ENCODE data around the gene NEDD9.

Gene NEDD9

GRCh38 chr6:11218538-11219399, 13.7 kb downstream of the NEDD9 start:
- DNase-seq (ENCODE audit: extremely low read depth in 1 of 2, low read depth in 1 of 2), result no peak

DNA sequence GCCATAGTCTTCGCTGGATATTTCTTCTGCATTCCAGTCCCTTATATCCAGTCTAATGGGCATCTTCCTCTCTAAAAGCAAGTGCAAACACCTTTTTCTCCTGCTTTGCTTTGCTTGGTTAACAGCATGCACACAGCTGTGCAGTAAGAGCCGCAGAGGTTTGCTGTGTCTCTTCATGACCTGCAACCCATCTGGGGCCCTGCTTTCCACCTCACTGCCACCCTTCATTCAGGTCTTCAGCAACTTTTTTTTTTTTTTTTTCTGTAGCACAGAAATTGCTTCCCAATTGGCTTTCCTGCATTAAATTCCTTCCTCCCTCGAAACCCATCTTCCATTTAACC, 14.4 kb downstream of the NEDD9 start:
- DNase-seq (ENCODE audit: extremely low read depth in 1 of 2, low read depth in 1 of 2), result no peak

DNA sequence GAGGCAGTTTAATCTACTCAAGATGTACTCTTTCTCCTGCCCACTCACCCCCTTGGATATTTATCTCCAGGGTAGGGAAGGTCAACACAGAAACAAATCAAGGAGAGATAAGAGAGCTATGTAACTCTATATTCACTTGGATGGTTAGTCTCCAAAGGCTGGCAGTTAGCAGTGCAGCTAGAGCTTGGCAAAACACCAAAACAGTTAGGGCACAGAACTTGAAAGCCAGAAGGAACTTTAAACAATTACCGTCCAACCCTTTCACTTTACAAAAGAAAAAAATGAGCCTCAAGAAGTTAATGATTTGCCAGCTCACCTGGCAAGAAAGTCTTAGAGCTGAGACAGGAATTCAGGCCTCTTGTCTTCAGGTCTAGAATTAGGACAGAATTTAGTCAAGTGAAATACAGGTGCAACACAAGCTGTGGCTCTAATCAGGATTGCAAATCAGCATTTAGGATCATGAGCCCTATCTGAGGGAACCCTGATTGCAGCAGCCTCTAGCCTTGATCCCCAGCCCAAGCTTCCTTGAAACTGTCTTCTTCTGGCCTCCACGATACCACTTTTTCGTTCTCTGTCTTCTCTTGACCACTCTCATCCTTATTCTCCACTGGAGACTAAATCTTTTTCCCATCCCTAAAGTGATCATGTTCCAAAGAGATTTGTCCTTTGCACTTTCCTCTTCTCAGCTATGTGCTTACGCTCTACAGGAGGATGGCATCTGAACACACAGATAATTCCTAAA, 14.9 kb downstream of the NEDD9 start:
- DNase-seq (ENCODE audit: extremely low read depth in 1 of 2, low read depth in 1 of 2), result no peak

DNA sequence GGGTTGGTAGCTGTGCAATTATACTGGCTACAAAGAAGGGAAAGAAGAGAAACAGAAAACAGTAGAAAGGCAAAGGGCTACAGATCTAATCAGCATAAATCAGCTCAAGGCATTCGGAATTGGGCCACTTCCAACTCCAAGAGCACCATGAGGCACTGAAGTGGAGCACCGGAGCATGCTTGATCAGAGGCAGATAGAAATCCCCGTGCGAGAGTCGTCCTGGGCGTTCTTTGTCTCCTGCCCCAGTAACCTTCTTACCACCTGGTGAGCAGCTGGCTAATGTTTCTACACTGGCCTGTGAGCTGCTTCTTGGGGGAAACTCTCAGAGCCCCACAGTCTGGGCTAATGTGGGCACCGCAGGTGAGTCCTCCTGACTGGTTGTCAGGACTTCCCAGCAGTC, 16.7 kb downstream of the NEDD9 start:
- DNase-seq (ENCODE audit: extremely low read depth in 1 of 2, low read depth in 1 of 2), result no peak

DNA sequence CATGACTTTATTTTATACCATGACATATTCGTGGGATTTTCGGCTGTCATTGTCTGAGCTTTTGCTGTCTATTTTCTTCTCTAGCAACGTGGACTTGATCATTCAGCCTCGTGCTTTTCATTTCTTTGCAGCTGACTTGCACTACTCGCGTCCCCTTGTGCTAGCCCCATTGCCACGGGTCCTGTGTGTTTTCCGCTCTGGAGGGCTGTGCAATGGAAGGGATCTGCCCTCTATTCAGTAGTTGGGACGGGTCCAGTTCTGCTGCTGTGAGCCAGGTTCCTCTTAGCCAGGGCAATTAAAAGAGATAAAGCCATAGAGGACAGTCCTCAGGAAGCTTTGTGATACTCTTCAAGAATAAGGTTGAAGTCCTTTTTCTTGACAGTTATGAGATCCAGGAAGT, 17.6 kb downstream of the NEDD9 start:
- no peak for DNase-seq (ENCODE audit: extremely low read depth in 1 of 2, low read depth in 1 of 2)

DNA sequence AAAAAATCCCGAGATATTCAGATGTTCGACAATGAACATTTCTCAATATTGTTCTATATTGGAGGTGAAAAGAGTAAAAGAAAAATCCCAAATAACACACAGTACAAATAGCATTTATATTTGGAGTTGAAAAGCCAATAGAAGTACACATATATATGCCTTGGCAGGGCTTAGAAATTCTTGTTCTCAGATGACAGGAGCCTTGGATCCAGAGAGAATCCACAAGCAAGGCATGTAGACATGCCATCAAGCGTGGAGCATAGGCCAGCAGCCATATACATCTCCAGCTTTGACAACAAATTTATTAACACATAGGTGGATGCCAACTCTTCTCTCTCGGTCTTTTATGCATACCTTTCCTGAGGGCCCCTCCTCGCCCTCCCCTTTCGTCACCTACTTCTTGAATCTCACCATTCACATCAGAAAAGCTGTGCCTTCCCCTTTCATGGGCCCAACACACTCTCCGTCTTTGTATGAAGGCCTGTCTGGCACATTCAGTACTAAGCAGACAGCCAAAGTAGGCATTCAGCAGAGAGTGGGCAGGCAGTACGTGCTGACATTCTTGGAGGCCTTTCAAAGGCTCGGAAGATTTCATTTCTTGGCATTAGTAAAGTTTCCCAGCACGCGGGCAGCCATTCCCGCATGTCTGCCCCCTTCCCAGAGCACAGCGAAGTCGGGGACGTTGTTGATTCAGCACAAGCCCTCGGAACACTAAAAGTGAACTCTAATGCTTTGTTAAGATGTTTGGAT, 18.2 kb downstream of the NEDD9 start:
- no peak for DNase-seq (ENCODE audit: extremely low read depth in 1 of 2, low read depth in 1 of 2)

DNA sequence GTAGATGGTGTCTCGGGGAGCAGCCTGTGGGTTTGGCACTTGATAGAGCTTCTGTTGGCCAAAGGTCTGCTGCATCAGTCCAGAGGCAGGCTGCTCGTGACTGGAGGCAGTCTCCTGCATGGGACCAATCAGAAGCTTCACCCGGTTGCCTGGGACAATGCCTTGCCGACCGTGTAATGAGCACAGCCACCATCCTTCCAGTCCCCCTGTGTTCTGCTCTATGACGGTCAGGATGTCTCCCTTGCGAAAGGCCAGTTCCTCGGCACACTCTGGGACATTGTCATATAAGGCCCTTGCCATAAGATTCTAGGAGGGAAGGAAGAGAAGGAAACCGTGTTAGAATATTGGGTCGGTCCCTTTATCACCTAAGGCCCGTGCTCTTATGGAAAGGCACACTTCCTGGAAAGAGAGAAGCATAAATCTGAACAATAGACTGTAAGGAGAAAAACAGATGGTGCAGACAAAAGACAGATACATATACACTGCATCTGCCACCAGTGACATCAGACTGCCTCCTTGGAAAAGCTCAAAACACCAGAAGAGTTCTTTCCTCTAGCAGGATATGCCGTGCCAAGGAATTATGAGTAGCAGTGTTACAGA, 18.9 kb downstream of the NEDD9 start:
- no peak for DNase-seq (ENCODE audit: extremely low read depth in 1 of 2, low read depth in 1 of 2)

GRCh38 chr6:11212664-11213063, 19.8 kb downstream of the NEDD9 start:
- DNase-seq (ENCODE audit: extremely low read depth in 1 of 2, low read depth in 1 of 2), result no peak

DNA sequence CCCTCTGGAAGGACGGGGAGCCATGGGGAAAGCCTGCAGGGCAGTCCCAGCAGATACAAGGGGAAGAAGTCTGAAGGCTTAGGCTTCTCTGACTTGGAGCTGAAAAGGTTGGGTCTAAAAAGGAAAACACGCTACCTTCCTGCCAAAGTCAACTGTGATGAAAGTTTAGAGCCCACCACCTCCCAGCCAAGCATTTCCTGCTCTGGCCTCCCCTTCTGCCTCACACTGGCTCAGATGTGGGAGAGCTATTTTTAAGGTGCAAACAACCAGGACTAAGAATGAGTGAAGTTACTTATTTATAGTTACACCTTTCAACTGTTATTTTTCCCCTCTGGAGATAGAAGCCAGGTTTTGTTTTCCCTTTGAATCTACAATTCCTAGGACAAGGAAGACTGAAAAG, 21.2 kb downstream of the NEDD9 start:
- DNase-seq (ENCODE audit: extremely low read depth in 1 of 2, low read depth in 1 of 2), result no peak

GRCh38 chr6:11210386-11211138, 21.9 kb downstream of the NEDD9 start:
- DNase-seq (ENCODE audit: extremely low read depth in 1 of 2, low read depth in 1 of 2), result no peak

- DNase-seq (ENCODE audit: extremely low read depth in 1 of 2, low read depth in 1 of 2), result no peak
Measured at GRCh38 chr6:11209906-11210305, 22.6 kb downstream of the NEDD9 start.

- DNase-seq (ENCODE audit: extremely low read depth in 1 of 2, low read depth in 1 of 2), result no peak
Measured at GRCh38 chr6:11209369-11209768, 23.1 kb downstream of the NEDD9 start.

DNA sequence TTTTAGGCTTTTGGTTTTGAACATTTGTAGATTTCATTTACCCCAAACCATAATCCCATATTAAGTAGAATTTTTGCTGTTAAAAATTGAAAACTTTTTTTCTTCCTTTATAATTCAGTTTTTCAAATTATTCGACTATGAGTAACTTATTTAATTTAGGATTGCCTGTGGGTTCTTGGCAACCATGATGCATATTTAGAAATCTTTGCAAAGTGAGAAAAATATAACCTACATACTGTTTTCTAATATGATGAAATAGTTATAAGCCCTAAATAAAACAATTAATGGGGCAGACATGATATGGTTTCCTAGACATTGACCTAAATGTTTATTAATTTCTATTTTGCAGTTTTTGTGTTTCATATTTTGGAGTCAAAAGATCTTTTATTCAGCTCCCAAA, 23.6 kb downstream of the NEDD9 start:
- DNase-seq (ENCODE audit: extremely low read depth in 1 of 2, low read depth in 1 of 2), result no peak

DNA sequence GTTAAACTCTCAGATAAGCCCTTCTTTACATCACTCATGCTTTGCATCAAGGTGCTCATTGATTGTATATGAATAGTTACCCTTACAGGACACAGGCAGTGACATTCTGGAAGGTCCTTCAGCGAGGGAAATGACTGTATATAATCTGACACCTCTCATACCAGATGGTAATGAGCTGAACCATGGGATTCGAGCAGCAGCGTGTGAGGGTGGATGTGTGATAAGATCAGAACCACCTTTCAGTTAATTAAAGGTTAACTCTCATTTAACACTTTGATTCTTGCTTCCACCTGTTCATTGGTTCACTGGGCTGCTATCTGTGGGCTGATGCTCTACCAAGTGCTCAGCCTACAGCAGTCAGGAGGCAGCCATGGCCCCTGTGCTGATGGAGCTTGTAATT, 24.2 kb downstream of the NEDD9 start:
- DNase-seq (ENCODE audit: extremely low read depth in 1 of 2, low read depth in 1 of 2), result no peak

GRCh38 chr6:11207199-11207968, 25.1 kb downstream of the NEDD9 start:
- no peak for DNase-seq (ENCODE audit: extremely low read depth in 1 of 2, low read depth in 1 of 2)

- DNase-seq (ENCODE audit: extremely low read depth in 1 of 2, low read depth in 1 of 2), result no peak
Measured at GRCh38 chr6:11206576-11206975, 25.9 kb downstream of the NEDD9 start.

- DNase-seq (ENCODE audit: extremely low read depth in 1 of 2, low read depth in 1 of 2), result no peak
Measured at GRCh38 chr6:11204794-11205366, 27.6 kb downstream of the NEDD9 start.

- DNase-seq (ENCODE audit: extremely low read depth in 1 of 2, low read depth in 1 of 2), result no peak
Measured at GRCh38 chr6:11204005-11204399, 28.5 kb downstream of the NEDD9 start.

DNA sequence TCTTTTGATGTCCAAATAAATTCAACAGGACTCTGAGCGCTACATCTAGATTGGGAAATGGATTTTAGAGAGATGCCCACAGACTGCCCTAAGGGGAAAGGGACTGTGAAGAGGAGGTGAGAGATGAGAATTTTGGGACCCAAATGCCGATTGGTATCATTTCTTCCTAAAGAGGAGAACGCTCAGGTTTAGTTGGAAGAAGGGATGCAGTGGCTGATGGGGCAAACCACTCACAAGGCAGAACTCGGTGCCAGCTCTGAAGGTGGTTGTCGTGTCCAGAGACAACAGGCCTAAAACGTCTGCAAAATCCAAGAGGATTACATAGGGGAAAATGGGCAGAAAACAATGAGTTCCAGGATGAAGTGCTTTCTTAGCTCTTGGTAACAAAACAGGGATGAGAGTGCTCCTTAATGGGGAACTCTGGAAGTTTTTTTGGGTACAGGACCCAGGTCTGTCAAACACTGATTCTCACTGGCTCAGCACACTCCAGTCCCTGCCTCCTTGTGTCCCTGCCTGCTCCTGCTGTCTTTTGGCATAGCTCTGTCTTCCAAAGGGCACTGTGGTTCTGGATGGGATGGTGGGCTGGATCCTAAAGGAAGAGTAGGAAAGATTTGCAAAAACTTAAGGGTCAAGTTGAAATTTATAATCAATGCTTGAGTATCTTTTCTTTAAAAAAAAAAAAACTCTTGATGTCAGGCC, 29.0 kb downstream of the NEDD9 start:
- no peak for DNase-seq (ENCODE audit: extremely low read depth in 1 of 2, low read depth in 1 of 2)

Data from activated CD8-positive, alpha-beta memory T cell treated with anti-CD3 and anti-CD28 coated beads for 1 hour (primary cell).